ENCODE results near the gene ACSM6.
"Not testable (repeated sequence)": the region's sequence is repeated elsewhere in the genome, so short reads cannot be mapped to it uniquely, and the experiment has no call there.

Gene ACSM6, protein sequence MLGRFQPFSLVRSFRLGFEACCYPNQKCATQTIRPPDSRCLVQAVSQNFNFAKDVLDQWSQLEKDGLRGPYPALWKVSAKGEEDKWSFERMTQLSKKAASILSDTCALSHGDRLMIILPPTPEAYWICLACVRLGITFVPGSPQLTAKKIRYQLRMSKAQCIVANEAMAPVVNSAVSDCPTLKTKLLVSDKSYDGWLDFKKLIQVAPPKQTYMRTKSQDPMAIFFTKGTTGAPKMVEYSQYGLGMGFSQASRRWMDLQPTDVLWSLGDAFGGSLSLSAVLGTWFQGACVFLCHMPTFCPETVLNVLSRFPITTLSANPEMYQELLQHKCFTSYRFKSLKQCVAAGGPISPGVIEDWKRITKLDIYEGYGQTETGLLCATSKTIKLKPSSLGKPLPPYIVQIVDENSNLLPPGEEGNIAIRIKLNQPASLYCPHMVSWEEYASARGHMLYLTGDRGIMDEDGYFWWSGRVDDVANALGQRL

DNA sequence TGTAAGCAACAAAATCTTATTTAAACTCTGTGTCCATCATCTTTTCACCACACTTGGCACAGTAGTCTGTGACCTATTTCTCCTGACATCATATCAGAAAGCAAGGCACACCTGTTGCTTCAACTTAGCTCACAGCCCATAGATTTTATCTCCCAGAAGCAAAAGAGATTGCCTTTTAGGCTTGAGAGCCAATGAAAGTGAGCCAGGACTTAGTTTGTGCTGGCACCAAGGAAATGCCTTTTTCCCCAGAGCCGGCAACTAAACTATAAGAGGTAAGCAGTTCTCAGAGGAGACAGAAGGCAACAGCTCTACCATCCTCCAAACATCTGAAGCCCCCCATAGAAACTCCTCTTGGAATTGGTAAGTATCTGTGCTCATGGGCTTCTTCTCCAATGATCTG is at the start of gene ACSM6:
Gene ACSM6, plus strand, starts transcription at position 295 of the 400 bp plus-strand sequence. CDS start 248 bp downstream, outside the sequence.
- DNase-seq (ENCODE audit: low read depth in 1 of 2, low spot score in 1 of 2), result no peak

DNA sequence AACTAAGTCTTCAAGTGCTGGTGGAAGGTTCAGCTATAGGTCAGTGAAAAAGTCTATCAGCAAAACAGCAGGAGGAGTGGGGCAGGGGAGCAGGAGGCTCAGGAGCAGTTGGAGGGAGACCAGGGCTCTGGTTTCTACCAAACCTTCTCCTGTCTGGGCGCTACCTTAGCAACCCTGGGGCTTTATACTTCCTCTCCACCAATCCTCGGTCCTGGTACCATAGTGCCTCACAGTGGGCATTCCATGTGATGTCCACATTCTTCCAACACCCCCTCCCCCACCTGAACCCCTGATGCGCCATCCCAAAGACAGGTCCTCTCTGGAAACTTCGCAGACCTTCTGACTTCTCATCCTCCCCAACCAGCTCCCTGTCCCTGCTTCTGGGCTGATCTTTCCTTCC is 25.3 kb upstream of the ACSM6 start:
- no peak for DNase-seq (ENCODE audit: low read depth in 1 of 2, low spot score in 1 of 2)

DNA sequence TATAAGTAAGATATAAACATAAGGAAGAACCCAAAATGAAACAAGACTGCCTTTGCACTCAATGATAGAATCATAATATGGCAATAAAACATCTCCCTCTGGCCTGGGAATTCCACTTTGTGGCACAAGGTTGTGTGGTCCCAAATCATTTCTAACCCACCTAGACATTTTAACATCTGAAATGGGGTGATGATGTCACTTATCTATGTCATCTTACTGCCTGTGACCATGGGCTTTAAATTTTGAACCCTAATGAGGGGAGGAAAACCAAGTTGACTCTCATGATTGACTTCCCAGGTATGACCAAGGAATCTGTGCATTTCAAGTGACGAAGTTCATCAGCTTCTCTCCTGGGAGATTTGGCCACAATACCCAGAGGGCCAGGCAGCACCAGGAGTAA is 24.5 kb upstream of the ACSM6 start:
- DNase-seq (ENCODE audit: low read depth in 1 of 2, low spot score in 1 of 2), result no peak

DNA sequence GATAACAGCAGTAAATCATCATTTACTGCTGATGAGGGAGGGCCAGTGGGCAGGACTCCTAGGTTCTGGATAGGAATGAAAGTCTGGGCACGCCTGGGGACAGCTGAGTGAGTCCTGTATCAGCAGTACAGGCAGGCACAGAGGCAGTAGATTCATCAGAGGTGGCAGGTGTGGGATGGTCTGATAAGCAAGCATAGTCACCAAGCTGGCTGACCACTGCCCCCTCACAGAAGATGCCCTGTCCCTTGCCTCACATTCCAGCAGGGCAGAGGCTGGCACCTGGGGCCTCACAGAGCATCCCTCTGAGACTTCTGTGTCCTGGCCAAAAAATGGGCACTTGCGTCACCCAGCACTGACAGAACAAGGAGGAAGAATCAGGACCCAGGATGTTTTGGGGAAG is 23.2 kb upstream of the ACSM6 start:
- DNase-seq (ENCODE audit: low read depth in 1 of 2, low spot score in 1 of 2), result no peak

DNA sequence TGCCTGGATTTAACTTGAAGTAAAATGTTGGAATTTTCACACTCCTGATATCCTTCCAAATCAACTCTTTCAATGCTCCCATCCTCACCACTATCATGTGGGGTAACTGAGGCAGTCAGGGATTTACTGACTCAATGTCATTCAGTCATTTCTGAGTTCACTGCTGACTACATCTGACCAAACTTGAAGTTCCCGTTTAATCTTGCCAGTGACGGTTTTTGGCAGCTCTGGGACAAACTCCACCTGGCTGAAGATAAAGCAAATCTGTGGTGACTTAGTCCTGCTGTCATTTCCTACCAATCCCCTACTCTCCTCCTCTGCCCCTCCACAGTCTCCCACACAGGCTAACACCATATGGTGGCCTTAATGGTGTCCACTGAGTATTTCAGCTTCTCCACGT is 22.7 kb upstream of the ACSM6 start:
- no peak for DNase-seq (ENCODE audit: low read depth in 1 of 2, low spot score in 1 of 2)

DNA sequence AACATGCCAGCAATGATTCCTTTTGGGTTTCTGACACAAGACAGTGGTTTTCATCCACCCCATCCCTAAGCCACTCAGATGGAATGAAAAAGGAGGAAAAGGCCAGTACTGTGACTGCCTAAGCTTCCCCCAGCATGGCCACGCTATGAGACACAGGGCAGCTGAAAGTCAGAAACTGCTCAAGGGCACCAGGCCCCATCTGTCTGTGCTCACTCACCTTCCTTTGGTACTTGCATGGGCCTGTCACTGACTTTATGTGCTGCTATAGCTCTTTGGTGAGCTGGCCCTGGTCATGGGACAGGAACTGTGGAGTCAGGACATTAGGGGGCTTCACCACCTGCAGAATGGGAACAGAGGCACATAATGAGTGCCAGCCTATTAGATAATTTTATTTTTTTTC is 21.2 kb upstream of the ACSM6 start:
- no peak for DNase-seq (ENCODE audit: low read depth in 1 of 2, low spot score in 1 of 2)

DNA sequence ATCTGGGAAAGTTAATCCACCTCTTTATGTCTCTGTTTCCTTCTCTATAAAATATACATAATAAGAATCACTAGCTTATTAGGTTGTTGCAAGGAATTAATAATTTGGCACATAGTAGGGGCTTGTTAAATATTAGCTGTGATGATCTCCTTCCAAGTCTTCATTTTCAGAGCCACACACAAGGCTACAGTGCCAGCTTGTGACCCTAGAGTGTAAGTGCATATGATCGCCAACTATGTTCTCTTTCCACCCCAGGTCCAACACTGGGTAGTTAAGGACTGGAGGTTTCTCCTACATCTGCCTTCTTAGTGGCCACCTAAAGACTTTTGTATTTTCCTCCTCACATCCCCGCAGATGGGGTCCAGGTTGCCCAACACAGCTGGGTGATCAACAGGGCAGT is 17.9 kb upstream of the ACSM6 start:
- no peak for DNase-seq (ENCODE audit: low read depth in 1 of 2, low spot score in 1 of 2)

DNA sequence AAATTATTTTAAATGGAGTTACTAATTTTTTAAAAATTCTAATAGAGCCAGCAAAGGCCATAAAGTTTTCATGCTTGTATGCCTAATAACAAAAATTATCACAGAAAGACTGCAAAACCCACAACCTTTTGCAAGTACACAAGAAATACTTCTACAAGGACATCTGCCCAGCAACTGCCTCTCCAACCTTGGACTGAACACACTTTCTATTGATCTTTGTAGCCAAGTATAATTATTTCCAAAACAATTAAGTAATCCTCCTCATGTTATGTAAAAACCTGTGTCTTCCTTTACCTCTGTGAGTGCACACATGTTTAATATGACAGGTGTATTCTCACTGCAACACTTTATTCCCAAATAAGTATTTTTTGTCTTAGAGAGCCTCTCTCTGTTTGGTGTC is 16.6 kb upstream of the ACSM6 start:
- DNase-seq (ENCODE audit: low read depth in 1 of 2, low spot score in 1 of 2), result no peak

DNA sequence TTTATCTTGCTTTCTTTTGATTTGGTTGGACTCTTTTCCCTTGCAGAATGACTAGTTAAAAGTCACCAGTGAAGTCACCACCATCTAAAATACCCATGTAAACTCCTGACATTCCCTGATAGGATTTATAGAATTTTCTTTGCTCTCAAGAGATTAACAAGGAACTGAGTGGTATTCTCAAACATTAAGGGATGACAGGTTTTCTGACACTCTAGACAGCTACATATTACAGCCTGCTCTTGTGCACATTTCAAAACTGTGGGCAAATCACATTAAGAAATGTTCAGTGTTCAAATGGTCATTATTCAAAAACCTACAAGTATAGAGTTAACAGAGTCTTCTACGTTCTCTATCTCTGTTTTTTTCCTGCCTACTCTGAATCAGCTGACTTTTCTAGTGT is 15.8 kb upstream of the ACSM6 start:
- no peak for DNase-seq (ENCODE audit: low read depth in 1 of 2, low spot score in 1 of 2)

DNA sequence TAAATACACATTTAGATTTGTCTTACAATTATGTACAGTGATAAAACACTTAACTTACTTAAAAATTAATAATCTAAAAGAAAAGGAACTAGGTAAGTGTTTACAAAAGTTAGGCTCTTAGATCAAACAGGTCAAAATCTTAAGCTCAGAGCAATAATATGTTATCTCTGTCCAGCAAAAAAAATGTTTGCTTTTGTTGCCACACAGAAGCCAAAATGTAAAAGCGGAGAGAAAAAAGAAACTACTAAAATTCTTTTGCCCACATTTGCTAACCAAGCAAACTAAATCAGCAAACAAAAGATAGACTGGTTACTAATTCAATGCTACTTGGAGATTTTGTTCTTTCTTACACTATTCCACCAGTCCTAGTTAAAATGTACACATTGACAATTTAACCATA is 15.2 kb upstream of the ACSM6 start:
- DNase-seq (ENCODE audit: low read depth in 1 of 2, low spot score in 1 of 2), result no peak

DNA sequence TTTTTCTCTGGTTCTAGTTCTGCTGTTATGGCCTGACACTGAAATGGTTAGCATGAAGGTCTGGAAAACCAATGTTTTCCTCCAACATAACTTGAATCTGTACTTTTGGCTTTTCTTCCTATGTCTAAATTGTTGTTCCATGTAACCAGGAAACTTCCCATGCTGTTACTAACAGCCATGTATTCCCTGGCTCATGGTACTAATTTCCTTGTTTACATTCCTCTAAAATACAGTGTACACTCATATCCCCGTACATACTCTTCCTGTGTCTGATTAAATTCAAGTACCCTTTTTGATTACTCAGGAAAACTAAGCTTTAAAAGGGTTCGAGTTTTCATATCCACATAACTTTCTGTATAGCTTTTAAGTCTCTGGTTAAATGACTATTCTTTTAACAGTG is 12.3 kb upstream of the ACSM6 start:
- no peak for DNase-seq (ENCODE audit: low read depth in 1 of 2, low spot score in 1 of 2)

DNA sequence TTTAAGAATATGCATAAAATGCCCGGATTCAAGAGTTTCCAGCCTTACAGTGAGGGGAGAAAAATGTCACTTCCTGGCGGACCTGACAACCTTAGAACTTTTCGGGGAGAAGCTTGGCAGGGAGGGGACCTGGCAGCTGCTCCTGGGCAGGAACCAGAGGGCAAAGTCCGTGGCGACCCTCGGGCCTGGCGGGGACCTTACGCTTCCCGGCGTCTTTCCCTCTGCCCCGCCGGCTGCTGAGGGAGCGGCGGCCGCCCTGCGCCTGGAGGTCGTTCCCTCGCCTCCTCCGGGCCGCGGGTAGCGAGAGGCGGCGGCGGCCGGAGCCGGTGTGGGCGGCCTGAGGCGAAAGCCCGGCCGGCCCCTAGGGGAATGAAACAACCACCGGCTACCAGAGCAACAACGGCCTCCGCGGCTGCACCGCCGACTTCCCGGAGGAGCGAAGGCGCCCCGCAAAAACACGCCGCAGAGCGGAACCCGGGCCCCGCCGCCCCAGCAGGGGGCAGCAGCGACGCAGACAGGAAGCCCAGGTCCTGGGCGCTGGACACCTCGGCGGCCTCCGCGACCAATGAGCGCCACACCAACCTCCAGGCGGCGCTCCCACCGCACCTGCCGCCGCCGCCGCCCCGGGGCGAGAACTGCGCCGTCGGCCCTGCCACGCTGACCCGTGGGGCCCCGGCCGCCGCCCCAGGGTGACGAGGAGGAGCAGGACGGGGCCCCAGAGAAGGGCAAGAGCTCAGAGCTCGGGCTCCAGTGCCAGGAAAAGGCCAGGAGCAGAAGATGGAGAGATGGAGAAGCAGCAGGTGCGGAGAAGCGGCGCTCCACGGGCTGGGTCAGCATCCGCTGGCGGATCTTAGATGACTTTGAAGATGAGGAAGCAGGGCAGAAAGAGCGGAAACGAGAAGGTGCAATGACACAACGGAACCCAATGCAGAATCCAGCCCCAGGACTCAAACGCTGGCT is 10.5 kb upstream of the ACSM6 start:
- peak in 1 of 2 donors; percentile 63 for DNase-seq (ENCODE audit: low read depth in 1 of 2, low spot score in 1 of 2)

DNA sequence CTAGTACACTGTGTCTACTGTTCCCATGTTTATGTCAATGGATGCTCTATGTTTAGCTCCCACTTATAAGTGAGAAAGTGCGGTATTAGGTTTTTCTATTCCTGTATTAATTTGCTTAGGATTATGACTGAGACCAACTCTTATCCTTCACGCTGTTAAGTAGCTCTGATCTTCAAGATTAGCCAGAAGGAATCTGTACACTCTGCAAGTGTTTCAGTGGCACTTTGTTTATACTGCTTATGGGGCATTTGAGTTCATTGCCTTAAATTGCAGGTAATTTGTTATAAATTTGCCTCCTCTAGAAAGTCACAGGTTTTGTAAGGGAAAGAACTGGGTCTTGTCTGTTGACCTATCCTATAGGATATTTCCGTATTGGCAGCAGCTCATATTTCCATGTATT is 6.4 kb upstream of the ACSM6 start:
- DNase-seq (ENCODE audit: low read depth in 1 of 2, low spot score in 1 of 2), result no peak

DNA sequence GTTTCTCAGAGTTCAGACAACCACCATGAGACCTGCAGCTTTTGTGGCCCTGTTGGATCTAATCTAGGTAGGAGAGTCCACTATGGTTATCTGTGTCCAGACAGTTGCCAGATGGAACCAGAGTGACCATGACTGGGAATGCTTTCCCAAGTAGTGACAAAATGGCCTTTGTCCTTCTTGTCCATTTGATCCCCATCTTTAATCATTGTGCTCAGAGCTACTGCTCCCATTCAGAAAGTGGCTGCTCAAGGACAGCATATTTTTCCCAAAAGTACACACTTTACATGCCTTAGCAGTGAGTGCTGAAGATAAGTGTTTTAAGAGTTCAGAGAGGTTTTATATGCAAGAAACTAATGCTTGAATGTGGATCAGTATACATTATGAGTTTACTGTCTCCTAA is 5.4 kb upstream of the ACSM6 start:
- DNase-seq (ENCODE audit: low read depth in 1 of 2, low spot score in 1 of 2), result no peak

DNA sequence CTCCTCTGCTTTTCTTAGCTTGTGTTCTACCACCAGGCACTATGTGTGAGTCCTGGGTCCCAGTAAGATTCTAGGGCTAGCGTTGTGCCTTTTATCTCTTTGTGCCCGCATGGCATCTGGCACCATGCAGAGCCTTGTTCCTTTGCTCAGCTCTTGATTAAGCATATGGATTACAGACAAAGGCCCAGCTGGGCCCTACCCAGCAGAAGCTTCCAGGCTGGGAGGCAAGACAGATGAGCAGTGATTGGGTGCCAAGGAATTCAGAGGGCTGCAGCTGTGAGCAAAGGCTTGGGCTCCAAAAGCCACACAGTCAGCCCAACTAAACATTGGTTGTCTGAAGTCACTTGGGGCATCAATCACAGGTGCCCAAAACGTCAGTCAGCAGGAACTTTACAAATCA is 2.0 kb downstream of the ACSM6 start:
- no peak for DNase-seq (ENCODE audit: low read depth in 1 of 2, low spot score in 1 of 2)

DNA sequence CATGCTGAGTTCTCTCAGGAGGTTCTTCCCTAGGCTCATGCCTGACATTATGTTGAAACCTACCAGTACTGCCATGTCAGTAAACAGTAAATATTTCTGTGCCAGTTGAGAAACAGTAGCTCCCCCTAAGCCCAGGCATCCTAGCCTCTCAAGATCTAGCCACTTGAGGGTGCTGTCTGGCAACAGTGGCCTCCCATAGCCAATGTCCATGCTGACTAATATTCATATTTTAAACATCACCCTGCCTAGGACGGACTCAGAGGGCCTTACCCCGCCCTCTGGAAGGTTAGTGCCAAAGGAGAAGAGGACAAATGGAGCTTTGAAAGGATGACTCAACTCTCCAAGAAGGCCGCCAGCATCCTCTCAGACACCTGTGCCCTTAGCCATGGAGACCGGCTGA is 7.7 kb downstream of the ACSM6 start:
- no peak for DNase-seq (ENCODE audit: low read depth in 1 of 2, low spot score in 1 of 2)

DNA sequence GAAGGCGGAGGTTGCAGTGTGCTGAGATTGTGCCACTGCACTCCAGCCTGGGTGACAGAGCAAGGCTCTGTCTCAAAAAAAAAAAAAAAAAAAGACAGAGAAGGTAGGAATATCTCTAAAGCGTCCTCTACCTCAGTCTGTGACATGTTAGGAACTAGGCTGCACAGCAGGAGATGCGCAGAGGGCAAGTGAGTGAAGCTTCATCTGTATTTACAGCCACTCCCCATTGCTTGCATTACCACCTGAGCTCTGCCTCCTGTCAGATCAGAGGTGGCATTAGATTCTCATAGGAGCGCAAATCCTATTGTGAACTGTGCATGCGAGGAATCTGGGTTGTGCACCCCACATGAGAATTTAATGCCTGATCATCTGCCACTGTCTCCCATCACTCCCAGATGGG is 8.8 kb downstream of the ACSM6 start:
- not testable (repeated sequence) for DNase-seq (ENCODE audit: low read depth in 1 of 2, low spot score in 1 of 2)

DNA sequence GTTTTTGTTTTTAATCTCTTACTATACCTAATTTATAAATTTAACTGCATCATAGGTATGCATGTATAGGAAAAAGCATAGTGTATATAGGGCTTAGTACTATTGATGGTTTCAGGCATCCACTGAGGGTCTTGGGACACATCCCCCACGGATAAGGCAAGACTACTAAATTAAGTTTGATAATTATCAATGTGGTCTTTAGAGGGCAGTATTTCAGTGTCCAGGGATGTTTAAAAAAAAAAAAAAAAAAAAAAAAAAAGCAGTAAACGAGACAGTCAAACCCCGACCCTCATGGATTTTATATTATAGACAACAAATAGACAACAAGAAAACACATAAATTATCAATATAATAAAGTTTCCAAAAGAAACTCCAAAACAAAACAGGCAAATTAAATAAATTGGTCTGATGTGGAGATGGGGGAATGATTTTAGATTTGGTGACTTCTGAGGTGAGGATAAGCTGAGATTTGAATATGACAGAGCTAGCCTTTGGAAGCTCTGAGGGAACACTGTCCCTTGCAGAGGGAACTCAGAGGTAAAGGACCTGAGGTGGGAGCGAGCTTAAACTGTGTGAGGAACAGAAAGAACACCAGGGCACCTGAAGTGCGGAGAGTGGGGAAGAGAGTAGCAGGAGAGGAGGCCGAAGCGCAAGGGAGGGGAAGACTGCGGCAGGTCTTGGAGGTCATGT is 14.8 kb downstream of the ACSM6 start:
- DNase-seq (ENCODE audit: low read depth in 1 of 2, low spot score in 1 of 2), result no peak

DNA sequence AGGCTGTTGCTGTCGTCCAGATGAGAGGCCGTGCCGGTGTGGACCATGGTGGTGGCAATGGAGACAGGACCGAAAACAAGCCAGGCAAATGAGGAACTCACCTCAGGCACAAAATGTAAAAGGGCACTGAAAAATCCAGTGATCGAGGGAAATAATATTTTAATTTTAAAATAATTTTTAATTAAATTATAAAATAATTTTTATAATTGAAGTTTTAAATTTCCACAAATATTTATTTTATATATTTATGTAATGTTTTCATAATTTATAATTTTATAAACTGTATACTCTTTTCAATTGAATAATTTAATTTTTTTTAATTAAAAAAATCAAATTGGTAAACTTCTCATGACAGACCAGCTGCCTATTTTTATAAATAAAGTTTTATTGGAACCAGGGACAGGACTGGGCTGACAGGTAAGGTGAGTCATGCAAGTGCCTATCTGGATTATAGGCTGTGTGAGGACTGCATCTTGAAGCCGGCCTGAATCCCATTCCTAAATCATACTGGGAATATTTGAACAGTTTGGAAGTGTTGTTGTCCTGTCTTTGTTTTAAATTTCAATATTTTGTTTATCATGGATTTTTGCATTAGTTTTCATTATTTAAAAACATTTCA is 15.6 kb downstream of the ACSM6 start:
- no peak for DNase-seq (ENCODE audit: low read depth in 1 of 2, low spot score in 1 of 2)

DNA sequence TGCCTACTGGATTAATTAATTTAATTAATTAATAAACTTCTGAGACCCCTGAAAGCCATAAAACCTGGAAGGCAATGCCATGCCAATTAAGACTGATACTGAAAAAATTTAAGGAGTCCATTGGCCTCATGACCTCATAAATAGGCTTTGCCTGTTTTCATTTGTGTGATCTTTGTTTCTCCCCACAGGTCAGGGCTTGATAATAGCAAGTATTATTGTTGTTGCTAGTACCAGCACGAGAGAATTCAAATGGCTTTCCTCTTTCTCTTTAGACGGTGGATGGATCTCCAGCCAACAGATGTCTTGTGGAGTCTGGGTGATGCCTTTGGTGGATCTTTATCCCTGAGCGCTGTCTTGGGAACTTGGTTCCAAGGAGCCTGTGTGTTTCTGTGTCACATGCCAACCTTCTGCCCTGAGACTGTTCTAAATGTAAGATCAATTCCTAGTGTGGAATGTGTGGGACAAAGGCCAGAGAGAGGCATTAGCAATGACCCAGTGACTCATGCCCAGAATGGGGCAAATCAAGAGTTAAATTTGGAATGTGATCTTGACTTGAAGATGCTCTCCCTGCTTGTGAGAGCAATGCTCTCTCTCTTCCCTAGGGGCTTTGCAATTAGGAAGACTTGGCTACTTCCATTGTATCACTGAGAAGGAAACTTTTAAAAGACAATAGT is 17.7 kb downstream of the ACSM6 start:
- no peak for DNase-seq (ENCODE audit: low read depth in 1 of 2, low spot score in 1 of 2)

DNA sequence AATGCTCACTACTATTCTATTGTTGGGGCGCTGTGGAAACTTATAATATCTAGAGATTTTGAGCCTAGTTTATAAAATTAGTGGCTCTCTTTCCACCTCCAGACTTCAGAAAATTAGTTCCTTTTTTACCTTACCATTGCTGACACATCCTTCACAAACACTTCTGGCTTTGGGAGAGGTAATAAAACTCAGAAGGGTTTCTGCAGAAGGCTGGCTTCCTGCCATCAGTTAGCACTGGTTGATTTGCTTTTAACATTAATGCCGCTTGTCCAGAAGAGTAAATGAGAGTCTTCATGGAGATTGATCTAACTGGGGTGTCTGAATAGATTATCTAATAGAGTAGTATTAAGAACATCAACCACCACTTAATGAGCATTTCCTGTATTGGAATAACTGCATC is 20.3 kb downstream of the ACSM6 start:
- no peak for DNase-seq (ENCODE audit: low read depth in 1 of 2, low spot score in 1 of 2)

Measured in stimulated activated CD4-positive, alpha-beta T cell treated with anti-CD3 and anti-CD28 coated beads, Interleukin-15, amount 100 ng/mL, for 1 hour (primary cell).